Effector CD4-positive, alpha-beta T cell (primary cell): ENCODE data around the gene LOXL1.
A peak's percentile ranks its signal among the peaks of the same experiment; 100 is the strongest.

Source experiments
- DNase-seq: peaks from one replicate; pipeline ENCODE4 v3.0.0-alpha.2; 2020

LOXL1 gene

GRCh38 chr15:73900095-73900712 lies 26.1 kb upstream of the LOXL1 start:
- no peak for DNase-seq

- DNase-seq: no peak
Observed at GRCh38 chr15:73901126-73901810, 25.0 kb upstream of the LOXL1 start.

- no peak for DNase-seq
Observed at GRCh38 chr15:73902121-73903020, 23.9 kb upstream of the LOXL1 start.

- DNase-seq: no peak
Observed at GRCh38 chr15:73904026-73904815, 22.0 kb upstream of the LOXL1 start.

GRCh38 chr15:73905225-73905827 lies 20.9 kb upstream of the LOXL1 start:
- DNase-seq: no peak

GRCh38 chr15:73906346-73907034 lies 19.8 kb upstream of the LOXL1 start:
- no peak for DNase-seq

- DNase-seq: no peak
Observed at GRCh38 chr15:73907035-73907408, 19.2 kb upstream of the LOXL1 start.

GRCh38 chr15:73908030-73908821 lies 18.0 kb upstream of the LOXL1 start:
- DNase-seq: peak; percentile 54

- no peak for DNase-seq
Observed at GRCh38 chr15:73908822-73909122, 17.5 kb upstream of the LOXL1 start.

- no peak for DNase-seq
Observed at GRCh38 chr15:73909651-73910050, 16.6 kb upstream of the LOXL1 start.

- DNase-seq: no peak
Observed at GRCh38 chr15:73910522-73911303, 15.5 kb upstream of the LOXL1 start.

GRCh38 chr15:73912030-73912596 lies 14.1 kb upstream of the LOXL1 start:
- no peak for DNase-seq

GRCh38 chr15:73914145-73914544 lies 12.1 kb upstream of the LOXL1 start:
- DNase-seq: no peak

GRCh38 chr15:73915082-73915481 lies 11.2 kb upstream of the LOXL1 start:
- DNase-seq: no peak

- no peak for DNase-seq
Observed at GRCh38 chr15:73918784-73919183, 7.5 kb upstream of the LOXL1 start.

GRCh38 chr15:73919706-73920105 lies 6.6 kb upstream of the LOXL1 start:
- no peak for DNase-seq

- DNase-seq: no peak
Observed at GRCh38 chr15:73921254-73921925, 4.9 kb upstream of the LOXL1 start.

- DNase-seq: no peak
Observed at GRCh38 chr15:73922186-73923151, 3.8 kb upstream of the LOXL1 start.
